GM18505 (cell line): Measurements from ENCODE around the gene AFF1.
A peak's percentile ranks its signal among the peaks of the same experiment; 100 is the strongest.
"Not testable (repeated sequence)": the region's sequence is repeated elsewhere in the genome, so short reads cannot be mapped to it uniquely, and the experiment has no call there.

Source experiments
- ATAC-seq: cut with Tn5 transposase; IDR thresholded peaks from one replicate; pipeline ENCODE4 v1.9.1; 2021; ENCODE audit not compliant: unreplicated experiment
- POLR2A ChIP-seq: IDR thresholded peaks from 4 replicates; pipeline ENCODE4 v1.6.1; 2011; ENCODE audit warnings: borderline replicate concordance; ENCODE audit not compliant: insufficient read depth, insufficient read length; ENCODE audit errors: extremely low read depth

Gene AFF1

DNA sequence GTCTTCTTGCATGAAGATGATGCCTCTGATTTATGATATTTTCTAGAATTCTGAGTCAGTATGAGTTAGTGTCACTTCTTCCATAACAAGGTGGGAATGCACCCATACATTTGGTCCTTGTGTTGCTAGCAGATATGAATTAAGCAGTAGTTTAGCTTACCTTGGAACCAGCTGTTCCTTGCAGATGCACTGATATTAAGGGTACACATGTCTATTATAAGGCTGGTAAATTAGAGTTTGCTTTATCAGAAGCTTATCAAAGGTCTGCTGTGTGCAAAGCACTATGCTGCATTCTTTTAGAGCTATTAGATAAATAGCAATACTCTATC lies 36.5 kb downstream of the AFF1 start:
- TF ChIP-seq POLR2A: no peak
- ATAC-seq: no peak

DNA sequence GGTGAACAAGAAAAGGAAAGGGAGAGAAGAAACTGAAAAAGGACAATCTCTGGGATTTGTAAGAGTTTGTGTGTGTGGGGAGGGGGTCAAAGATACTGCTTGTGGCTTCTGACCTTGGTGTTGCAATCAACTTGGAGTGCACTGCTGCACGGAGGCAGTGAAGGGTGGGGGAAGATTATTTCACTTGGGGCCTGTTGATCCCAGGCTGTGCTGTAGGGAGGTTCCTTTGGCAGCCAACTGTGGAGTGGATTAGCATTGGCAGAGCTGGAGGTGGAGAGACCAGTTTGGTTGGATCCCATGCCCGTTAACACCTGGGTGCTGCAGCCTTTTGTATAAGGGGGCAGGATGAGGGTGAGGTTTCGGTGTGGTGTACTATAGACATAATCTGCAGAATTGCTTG lies 38.2 kb downstream of the AFF1 start:
- no peak for TF ChIP-seq POLR2A
- ATAC-seq: no peak

DNA sequence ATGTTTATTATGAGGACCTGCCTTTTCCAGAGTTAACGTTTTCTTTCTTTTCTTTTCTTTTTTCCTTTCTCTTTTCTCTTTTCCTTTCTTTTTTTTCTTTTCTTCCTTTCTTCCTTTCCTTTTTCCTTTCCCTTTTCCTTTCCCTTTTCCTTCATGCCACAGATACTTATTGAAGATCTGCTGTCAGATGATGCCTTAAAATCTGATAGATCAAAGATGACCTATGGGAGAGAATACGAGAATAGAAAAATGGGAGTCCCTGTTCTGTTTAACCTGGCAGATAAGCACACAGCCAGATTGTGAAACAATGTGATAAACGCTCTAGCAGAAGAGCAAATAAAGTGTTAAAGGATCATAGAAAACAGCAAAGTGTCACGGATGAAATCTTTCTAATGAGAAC lies 38.9 kb downstream of the AFF1 start:
- TF ChIP-seq POLR2A: no peak
- ATAC-seq: no peak

GRCh38 chr4:86974551-86974994 lies 39.8 kb downstream of the AFF1 start:
- no peak for ATAC-seq
- no peak for TF ChIP-seq POLR2A

GRCh38 chr4:86975927-86976326 lies 41.1 kb downstream of the AFF1 start:
- no peak for ATAC-seq
- TF ChIP-seq POLR2A: no peak

GRCh38 chr4:86976801-86977485 lies 42.1 kb downstream of the AFF1 start:
- no peak for ATAC-seq
- TF ChIP-seq POLR2A: no peak

- peak; percentile 87 for ATAC-seq
- no peak for TF ChIP-seq POLR2A
Measured at GRCh38 chr4:86977621-86978184, 42.9 kb downstream of the AFF1 start.

DNA sequence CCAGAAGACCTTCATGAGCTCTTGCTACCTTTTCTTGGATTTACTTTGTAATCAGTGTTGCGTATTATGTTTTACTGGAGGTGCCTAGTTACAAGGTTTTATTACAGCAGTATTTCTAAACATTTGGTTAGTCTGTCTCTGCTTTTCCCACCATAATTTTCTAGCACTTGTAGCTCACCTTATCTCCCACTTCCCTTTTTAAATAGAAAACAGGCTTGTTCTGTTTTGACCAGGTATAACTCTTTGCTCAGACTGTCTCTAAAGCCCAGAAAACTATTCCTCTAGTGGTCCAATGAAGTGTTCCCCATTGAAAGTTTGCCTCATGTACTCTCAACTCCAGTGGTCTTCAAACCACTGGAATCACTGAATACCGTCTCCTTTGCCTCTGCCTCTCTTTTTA lies 43.9 kb downstream of the AFF1 start:
- TF ChIP-seq POLR2A: no peak
- no peak for ATAC-seq

GRCh38 chr4:86980230-86980629 lies 45.4 kb downstream of the AFF1 start:
- no peak for ATAC-seq
- TF ChIP-seq POLR2A: no peak

DNA sequence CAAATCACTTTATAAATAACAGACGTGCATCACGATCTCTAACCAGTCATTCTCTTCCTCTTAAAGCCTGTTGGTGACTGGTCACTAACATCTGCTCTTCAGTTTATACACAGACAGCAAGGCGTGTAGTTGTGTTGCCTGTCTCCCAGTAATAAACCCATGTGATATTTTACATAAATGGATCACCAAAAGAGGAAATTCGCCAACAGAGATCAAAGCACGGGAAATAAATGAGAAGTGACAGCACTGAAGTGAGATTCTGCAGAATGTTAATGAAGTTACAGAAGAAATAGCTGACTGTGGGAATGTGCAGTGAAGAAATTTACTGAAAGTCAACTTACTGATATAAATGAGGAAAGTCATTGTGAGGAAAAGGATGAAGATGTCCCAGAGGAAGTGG lies 47.0 kb downstream of the AFF1 start:
- no peak for ATAC-seq
- TF ChIP-seq POLR2A: no peak

- ATAC-seq: not testable (repeated sequence)
Measured at GRCh38 chr4:86985852-86986251, 51.0 kb downstream of the AFF1 start.

DNA sequence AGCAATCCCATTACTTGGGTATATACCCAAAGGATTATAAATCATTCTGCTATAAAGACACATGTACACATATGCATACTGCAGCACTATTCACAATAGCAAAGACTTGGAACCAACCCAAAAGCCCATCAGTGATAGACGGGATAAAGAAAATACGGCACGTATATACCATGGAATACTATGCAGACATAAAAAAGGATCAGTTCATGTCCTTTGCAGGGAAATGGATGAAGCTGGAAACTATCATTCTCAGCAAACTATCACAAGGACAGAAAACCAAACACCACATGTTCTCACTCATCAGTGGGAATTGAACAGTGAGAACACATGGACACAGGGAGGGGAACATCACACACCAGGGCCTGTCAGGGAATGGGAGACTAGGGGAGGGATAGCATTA lies 54.8 kb downstream of the AFF1 start:
- not testable (repeated sequence) for ATAC-seq

- ATAC-seq: no peak
- TF ChIP-seq POLR2A: no peak
Measured at GRCh38 chr4:86990510-86990909, 55.7 kb downstream of the AFF1 start.

DNA sequence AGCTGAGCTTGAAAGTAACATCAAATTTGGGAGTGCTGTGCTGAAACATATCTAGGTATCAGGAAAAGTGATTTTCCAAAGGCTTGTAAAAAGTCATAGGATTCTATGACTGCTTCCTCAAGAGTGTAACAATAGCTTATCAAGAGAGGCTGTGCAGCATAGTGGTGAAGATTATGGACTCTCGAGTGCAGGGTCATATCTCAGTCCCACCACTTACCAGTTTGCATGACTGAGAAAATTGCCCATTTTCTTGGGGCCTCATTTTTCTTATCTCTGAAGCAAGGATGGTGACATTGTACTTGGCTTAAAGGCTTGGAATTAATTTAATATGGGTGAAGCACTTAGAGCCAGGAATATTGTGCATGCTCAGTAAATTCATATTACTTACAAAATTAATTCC lies 57.2 kb downstream of the AFF1 start:
- ATAC-seq: no peak
- no peak for TF ChIP-seq POLR2A

GRCh38 chr4:86993909-86994681 lies 59.3 kb downstream of the AFF1 start:
- no peak for ATAC-seq
- no peak for TF ChIP-seq POLR2A

GRCh38 chr4:86994686-86995085 lies 59.9 kb downstream of the AFF1 start:
- no peak for TF ChIP-seq POLR2A

DNA sequence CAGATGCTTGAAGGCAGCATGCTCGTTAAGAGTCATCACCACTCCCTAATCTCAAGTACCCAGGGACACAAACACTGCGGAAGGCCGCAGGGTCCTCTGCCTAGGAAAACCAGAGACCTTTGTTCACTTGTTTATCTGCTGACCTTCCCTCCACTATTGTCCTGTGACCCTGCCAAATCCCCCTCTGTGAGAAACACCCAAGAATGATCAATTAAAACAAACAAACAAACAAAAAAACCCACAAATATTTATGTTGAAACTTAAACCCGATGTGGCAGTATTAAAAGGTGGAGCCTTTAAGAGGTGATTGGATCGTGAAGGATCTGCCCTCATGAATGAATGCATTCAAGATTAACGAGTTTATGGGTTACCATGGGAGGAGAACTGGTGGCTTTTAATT lies 61.7 kb downstream of the AFF1 start:
- ATAC-seq: not testable (repeated sequence)

More at GRCh38 chr4:86994686-86995085, 59.9 kb downstream of the AFF1 start:
- ATAC-seq: no peak
